Mucosa of gallbladder (tissue), 1 donor: ENCODE results near the gene SLC22A23. TPM values are rescaled to one million over a fixed set of nuclear protein-coding genes. Genes with fewer than 3 reads are reported as not detected.

Experiments
- DNase-seq: peaks from one replicate; pipeline ENCODE4 v3.0.0-alpha.2; 2020; ENCODE audit warnings: low spot score
- total RNA-seq: library from RNA; stranded (reverse); gene quantifications from one replicate; pipeline ENCODE4 v1.2.1, GENCODE V29; 2021
- donor health status: DM: no; HTN: no; CAD: no.

SLC22A23 gene
- total RNA-seq, 1 donor from 2014 or later, result 46.0 TPM

DNA sequence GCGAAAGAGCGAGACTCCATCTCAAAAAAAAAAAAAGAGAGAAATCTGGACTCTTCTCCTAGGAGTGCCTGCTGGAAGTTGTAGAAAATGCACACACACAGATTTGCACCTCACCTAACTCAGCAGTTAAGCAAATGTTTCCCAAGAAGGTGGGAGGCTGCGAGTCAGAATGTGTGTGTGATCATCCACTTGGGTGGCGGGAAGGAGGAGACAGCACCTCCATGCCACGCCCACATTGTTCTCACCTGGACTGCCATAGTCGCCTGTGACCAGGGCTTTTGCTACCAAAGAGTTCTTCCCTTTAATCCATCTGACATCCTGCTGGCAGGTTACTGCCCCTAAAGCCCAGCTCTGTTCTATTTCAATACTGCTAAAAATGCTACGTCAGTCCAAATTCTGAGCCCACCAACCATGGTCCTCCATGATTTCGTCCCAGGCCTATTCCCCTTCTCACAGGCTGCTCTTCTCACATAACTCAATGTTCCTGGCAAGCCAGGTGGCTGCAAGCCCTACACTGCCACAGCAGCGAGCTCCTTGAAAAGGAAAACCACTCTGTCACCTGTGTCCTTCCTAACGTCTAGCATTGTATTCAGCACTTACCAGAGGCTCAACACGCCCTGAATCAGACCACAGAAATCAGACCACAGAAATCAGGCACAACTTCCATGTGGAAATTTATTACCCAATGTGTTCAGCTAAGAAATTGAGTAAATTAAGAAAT lies 120.6 kb downstream of the SLC22A23 start:
- no peak for DNase-seq

GRCh38 chr6:3335169-3335568 lies 121.7 kb downstream of the SLC22A23 start:
- no peak for DNase-seq

DNA sequence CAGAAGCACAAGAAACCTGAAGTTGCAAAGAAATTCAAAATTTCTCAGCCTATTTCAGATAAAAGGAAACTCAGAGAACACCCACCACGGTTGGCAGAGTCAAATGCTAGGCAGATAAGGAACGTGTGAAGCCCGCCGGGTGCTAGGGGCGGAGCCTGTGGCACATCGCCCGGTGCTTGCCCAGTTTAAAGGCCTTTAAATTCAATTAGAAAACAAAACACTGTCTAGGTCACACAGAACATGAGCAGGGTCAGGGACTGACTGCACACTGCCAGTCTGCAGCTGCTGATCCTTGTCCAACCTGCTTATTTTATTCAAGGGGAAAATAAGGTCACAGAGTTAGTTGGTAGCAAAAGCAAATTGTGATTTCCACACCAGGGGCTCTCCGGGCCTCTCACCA lies 122.3 kb downstream of the SLC22A23 start:
- peak; percentile 63 for DNase-seq

GRCh38 chr6:3333263-3333662 lies 123.6 kb downstream of the SLC22A23 start:
- DNase-seq, result no peak

DNA sequence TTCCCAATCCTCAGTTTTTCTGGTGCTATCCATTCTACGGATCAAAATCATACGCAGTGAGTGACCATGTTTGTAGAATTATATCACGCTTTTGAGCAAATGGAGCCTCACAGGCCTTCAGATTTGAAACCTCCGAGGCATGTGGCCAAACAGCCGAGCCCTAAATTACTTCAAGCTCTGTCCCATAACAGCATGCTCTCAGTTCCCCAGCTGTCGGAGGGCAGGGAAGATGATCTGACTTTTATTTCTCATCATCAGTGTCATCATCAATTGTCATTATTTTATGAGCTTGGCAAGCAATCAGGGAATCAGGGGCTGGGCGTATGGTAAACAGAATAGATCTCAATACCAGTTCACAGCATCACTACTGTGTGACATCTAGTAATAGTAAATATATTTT lies 124.9 kb downstream of the SLC22A23 start:
- DNase-seq, result no peak

DNA sequence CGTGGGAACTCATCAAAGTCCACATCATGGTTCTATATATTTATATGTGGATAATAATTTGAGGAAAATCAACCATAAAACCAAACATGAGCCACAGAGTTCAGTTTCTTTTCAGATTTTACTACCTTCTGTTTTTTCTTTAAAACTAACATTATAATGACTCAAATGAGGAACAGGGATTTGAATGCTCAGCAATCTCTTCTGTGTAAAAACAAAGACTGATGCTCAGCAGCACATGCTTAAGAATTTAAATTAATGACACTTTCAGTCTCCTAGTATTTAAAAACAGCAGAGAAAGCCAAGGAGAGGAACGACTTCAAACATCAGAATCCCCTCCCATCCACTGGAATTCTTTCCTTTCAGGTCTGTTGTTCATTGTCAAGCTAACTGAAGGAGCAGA lies 125.4 kb downstream of the SLC22A23 start:
- no peak for DNase-seq

DNA sequence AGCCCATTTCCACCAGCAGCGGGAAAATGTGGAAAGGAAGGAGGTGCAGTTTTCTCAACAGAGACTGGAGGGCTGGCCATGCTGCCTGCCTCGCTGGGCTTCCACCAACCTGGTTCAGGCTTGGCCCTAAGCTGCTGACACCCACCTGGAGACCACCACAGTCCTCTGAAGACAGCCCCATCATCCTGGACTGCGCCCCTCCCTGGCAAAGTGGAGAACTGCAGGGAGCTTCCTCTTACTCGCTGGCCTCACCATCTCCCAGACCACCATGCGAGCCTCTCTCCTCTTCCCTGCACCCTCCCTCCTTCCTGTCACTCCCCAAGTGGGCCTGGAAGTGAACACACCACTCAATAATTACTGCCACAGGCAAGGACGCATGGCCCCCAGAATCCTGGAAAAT lies 126.7 kb downstream of the SLC22A23 start:
- no peak for DNase-seq

DNA sequence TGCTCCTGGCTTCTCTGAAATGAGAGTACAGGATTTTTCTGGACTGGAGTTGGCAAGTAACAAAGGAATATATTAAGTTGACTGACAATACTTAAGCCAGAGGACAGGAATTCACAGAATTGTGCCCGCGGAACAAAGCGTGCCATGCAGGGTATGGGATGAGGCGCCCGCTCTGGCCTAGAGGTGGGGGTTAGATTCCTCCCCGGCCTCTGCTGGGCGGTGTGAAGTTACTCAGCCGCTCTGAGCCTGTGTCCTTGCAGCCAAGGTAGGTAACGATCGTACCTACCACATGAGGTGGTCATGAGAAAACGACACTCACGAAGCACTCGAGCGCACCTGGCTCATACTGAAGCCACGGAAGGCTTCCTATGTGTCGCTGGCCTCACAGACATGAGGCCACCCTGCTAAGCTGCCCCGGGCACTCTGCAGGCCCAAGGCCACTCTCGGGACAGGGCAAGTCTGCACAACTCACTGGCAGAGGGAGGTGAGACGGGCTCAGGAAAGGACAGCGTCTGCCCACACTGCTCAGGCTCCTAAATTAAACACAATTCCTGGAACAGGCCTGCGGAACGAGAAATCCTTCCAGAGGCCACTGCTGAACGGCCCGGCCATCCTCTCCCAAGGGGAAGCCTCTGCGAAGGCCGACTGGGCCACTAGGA lies 127.3 kb downstream of the SLC22A23 start:
- DNase-seq, result no peak

DNA sequence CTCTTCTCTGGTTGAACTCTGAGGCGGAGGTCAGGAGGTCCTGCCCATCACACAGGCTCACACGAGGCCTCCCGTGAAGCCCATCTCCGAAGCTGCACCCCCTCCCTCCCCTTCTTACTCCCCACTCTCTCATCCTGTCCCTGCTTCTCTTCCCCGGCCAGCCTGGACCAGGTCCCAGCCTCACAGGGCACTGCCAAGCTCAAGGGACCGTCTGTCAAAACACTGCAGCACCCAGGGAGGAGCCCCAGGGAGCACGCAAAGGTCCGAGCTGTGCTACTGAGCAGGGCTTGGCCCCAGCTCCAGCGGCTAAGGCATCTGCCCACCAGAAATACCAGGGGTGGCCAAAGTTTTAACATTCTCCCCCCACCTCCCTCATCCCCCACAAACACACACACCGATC lies 128.1 kb downstream of the SLC22A23 start:
- DNase-seq, result no peak

GRCh38 chr6:3328145-3328544 lies 128.7 kb downstream of the SLC22A23 start:
- DNase-seq, result no peak

DNA sequence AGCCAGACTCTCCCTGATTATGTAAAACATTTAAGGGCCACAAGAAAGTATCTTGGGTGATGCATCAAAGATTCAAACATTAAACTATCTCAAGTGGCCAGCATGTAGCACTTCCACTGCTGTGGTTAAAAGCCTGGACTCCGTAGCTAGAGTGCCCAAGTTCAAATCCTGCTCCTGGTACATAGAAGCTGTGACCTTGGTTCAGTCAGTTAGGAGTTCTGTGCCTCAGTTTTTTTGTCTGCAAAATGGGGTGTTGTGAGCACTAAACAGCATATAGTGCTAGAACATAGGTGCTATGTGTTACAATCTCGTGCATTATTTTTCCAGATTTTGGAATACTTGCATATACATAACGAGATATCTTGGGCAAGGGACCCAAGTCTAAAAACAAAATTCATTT lies 129.4 kb downstream of the SLC22A23 start:
- DNase-seq, result no peak

GRCh38 chr6:3326981-3327380 lies 129.9 kb downstream of the SLC22A23 start:
- no peak for DNase-seq

GRCh38 chr6:3326184-3326971 lies 130.5 kb downstream of the SLC22A23 start:
- DNase-seq, result no peak

- DNase-seq, result peak; percentile 25
These were observed 131.6 kb downstream of the SLC22A23 start for GRCh38 chr6:3325210-3325609.

DNA sequence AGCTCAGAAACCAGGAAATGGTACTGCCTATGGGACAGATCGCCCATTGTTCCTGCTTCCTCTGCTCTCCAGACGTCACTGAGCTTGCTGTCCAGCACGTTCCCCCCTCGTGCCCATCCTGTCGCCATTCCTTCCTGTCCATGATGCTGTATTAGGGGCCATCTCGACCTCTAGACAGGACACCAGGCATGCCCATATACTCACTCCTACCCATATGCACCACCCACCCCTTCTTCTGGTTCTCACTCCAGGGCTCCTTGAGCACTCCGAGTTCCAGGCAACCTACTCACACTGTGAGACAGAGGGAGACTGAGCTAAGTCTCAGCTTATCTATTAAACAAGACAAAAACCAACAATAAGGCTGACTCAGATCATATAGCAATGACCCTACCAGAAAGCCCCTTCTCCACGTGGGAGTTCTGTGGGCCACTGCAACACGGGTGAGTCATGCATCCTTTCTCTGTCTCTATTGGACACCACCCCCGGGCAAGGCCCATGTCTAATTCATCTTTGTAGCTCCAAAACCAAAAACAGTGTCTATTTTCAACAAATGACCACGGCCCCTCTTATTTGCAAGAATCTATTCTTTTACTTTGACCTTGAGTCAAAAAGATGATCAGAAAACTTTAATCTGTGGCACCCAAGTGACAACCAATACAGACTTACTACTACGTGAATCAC lies 132.4 kb downstream of the SLC22A23 start:
- DNase-seq, result peak; percentile 29

- no peak for DNase-seq
These were observed 133.1 kb downstream of the SLC22A23 start for GRCh38 chr6:3323696-3324261.

DNA sequence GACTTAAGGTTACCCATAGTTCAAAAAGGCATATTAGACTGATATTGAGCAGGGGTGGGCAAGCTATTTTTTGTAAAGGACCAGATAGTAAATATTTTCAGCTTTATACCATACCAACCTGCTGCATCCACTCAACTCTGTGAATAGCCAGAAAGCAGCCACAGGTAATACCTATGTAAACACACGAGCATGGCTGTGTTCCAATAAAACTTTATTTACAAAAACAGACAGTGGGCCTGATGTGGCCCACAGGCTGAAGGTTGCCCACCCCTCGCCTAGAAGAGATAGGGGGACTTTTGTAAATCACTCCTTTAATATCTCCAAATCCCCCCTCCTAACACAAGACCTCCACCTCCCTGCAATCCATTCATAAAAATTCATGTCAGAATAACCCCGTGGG lies 133.7 kb downstream of the SLC22A23 start:
- DNase-seq, result no peak

- no peak for DNase-seq
These were observed 134.4 kb downstream of the SLC22A23 start for GRCh38 chr6:3322366-3322890.

DNA sequence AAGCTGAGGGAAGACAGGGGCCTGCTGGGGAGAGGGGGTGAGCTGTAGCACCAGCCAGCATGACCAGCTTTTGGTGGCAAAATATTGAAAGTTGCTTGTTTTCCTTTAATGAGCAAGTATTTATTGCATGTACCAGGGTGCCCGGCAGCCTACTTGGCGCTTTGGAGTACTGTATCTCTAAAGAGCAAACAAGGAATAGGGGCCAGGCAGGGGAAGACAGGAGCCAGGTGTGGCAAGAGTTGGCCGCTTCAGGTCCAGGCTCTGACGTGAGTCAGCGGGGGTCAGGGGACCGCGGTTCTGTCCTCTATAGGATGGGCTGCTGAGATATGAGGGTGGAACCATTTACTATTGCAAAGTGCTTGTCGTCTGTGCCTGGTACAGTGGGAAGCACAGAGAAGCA lies 135.0 kb downstream of the SLC22A23 start:
- no peak for DNase-seq

DNA sequence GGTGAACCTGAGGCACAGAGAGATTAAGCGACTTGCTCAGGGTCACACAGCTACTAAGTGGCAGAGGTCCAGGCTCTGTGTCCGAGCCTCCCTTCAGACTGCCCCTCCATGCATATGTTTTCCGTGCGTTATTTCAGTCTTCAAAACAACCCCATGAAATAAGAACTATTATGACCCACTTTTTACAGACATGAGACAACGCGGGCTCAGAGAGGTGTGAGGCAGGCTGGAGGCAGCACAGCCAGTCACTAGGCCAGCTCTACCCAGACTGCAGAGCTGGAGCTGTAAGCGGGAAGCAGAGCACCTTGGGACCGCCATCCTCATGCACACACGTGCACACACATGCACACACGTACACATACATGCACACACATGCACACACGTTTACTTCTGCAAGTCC lies 135.8 kb downstream of the SLC22A23 start:
- no peak for DNase-seq

DNA sequence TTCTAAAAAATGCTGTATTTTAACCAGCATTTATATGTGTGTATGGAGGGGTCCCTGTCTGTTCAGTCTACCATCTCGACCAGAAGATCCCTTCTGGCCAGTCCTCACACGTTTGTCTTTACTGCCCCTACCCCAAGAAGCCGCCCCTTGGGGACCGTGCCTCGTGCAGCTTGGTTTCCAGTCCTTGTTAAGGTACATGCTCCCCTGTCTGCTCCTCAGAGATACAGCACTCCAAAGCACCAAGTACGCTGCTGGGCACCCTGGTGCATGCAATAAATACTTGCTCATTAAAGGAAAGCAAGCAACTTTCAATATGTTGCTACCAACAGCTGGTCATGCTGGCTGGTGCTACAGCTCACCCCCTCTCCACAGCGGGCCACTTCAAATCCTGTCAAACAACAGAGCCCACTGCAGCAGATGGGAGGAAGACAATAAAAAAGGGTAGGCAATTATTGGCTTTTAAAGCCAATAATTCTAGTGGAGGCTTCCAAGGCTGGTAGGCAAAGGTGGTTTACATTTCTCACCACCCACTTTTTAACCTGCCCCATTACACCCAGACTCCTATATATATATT lies 136.5 kb downstream of the SLC22A23 start:
- no peak for DNase-seq
